CD4-positive, alpha-beta memory T cell (primary cell): Measurements from ENCODE around the gene TSEN54. TPM values are rescaled to one million over a fixed set of nuclear protein-coding genes. Genes with fewer than 3 reads are reported as not detected.

Source experiments
- CTCF ChIA-PET: fragments of 350-600 bp; sonication (Branson Sonifier 250); formaldehyde crosslinking; loops from one replicate; lab custom pipeline; 2021; ENCODE audit warnings: inconsistent platforms; ENCODE audit not compliant: partially characterized antibody; lab: Charles Lee
- POLR2A ChIA-PET: fragments of 350-600 bp; sonication (Branson Sonifier 250); formaldehyde crosslinking; loops from one replicate; lab custom pipeline; 2021; ENCODE audit not compliant: partially characterized antibody; lab: Charles Lee
- DNase-seq, 5 donors: peaks; one replicate each; pipeline versions ENCODE4 v3.0.0 to v3.0.0-alpha.2; 2020 to 2022; ENCODE audit warnings: mixed read lengths in 1 of 5
- H3K27ac ChIP-seq: one replicate; pipeline ENCODE4 v1.7.0; 2013; ENCODE audit warnings: low read depth, low read length
- H3K27me3 ChIP-seq: 2 replicates; pipeline ENCODE4 v1.7.0; 2013; ENCODE audit warnings: mild to moderate bottlenecking, low read length, moderate library complexity; ENCODE audit not compliant: insufficient read depth
- H3K36me3 ChIP-seq: 2 replicates; pipeline ENCODE4 v1.7.0; 2013; ENCODE audit warnings: mild to moderate bottlenecking, low read length, moderate library complexity; ENCODE audit not compliant: insufficient read depth
- H3K4me1 ChIP-seq: 2 replicates; pipeline ENCODE4 v1.7.0; 2013; ENCODE audit warnings: mild to moderate bottlenecking, low read length, moderate library complexity; ENCODE audit not compliant: insufficient read depth
- H3K4me3 ChIP-seq, 2 donors: one replicate each; pipeline ENCODE4 v1.7.0; 2013; ENCODE audit warnings: low read length in 2 of 2, mild to moderate bottlenecking in 1 of 2
- H3K9me3 ChIP-seq, 2 donors: one replicate each; pipeline ENCODE4 v1.7.0; 2013; ENCODE audit warnings: low read length in 2 of 2, control low read depth in 1 of 2; ENCODE audit not compliant: control insufficient read depth in 1 of 2
- H3K27ac Mint-ChIP-seq, 7 donors: one replicate each; pipeline ENCODE4 v1.8.0; 2020 to 2021; ENCODE audit warnings: mixed read lengths in 7 of 7, mild to moderate bottlenecking in 6 of 7, inconsistent platforms in 3 of 7, moderate library complexity in 3 of 7
- H3K27me3 Mint-ChIP-seq, 2 donors: one replicate each; pipeline ENCODE4 v1.8.0; 2020 to 2021; ENCODE audit warnings: mixed read lengths in 2 of 2
- H3K36me3 Mint-ChIP-seq, 2 donors: one replicate each; pipeline ENCODE4 v1.8.0; 2020 to 2021; ENCODE audit warnings: mixed read lengths in 2 of 2, inconsistent platforms in 1 of 2, mild to moderate bottlenecking in 1 of 2
- H3K4me1 Mint-ChIP-seq, 4 donors: one replicate each; pipeline ENCODE4 v1.8.0; 2020 to 2021; ENCODE audit warnings: mixed read lengths in 4 of 4, mild to moderate bottlenecking in 1 of 4
- H3K4me3 Mint-ChIP-seq, 8 donors: one replicate each; pipeline ENCODE4 v1.8.0; 2020 to 2021; ENCODE audit warnings: mixed read lengths in 8 of 8, mild to moderate bottlenecking in 7 of 8, moderate library complexity in 6 of 8, inconsistent platforms in 3 of 8
- H3K9me3 Mint-ChIP-seq, 8 donors: one replicate each; pipeline ENCODE4 v1.8.0; 2020 to 2021; ENCODE audit warnings: mixed read lengths in 8 of 8, mild to moderate bottlenecking in 5 of 8, inconsistent platforms in 3 of 8, moderate library complexity in 1 of 8
- intact Hi-C: fragments of 100-400 bp; cut with micrococcal nuclease; formaldehyde crosslinking; loops from one replicate; pipeline ENCODE4 v1.15.1; 2023
- polyA plus RNA-seq, 2 donors: library from polyadenylated mRNA; unstranded; fragments of 300-500 nt; fragmentation: Illumina TruSeq; gene quantifications; one replicate each; pipeline ENCODE4 v1.2.3, GENCODE V29; 2021
- total RNA-seq, 2 experiments: library from RNA; stranded (reverse); gene quantifications; one replicate each; pipeline ENCODE4 v1.2.3, GENCODE V29; 2021

The TSEN54 gene
- total and polyA plus RNA-seq, 4 experiments from 2014 or later: 45.7 to 110 (median 64.8) TPM

- Histone ChIP-seq H3K27me3 (no peaks in the 10 kb centered on the region), H3K4me1 (no peaks in the 10 kb centered on the region), H3K27ac (no peak overlapping the region), H3K4me3 (no peak overlapping the region), H3K9me3 (no peaks in the 10 kb centered on the region), H3K36me3 (peaks cover 15% of the 10 kb centered on the region)
- H3K27ac Mint-ChIP-seq: no peak overlapping the region
- H3K4me1 Mint-ChIP-seq: no peaks in the 10 kb centered on the region
- DNase-seq: no peak
- H3K27me3 Mint-ChIP-seq: no peaks in the 10 kb centered on the region
- H3K9me3 Mint-ChIP-seq: no peaks in the 10 kb centered on the region
- H3K36me3 Mint-ChIP-seq: peaks cover 13 to 24% of the 10 kb centered on the region in 2 donors
- no peak overlapping the region for H3K4me3 Mint-ChIP-seq
- ChIA-PET POLR2A (no interaction called here), CTCF (no interaction called here)
- intact Hi-C loops: no loop called here
Observed at GRCh38 chr17:75565066-75565465, 48.7 kb downstream of the TSEN54 start.

GRCh38 chr17:75565618-75566017, 49.3 kb downstream of the TSEN54 start:
- peaks cover 15% of the 10 kb centered on the region for H3K36me3 ChIP-seq
- intact Hi-C loops: no loop called here

GRCh38 chr17:75566416-75566815, 50.1 kb downstream of the TSEN54 start:
- peak overlapping the region in 1 of 7 donors; percentile 24 for H3K27ac Mint-ChIP-seq
- Histone ChIP-seq H3K27me3 (no peaks in the 10 kb centered on the region), H3K27ac (no peak overlapping the region), H3K4me3 (no peak overlapping the region), H3K9me3 (no peaks in the 10 kb centered on the region), H3K36me3 (peaks cover 15% of the 10 kb centered on the region), H3K4me1 (no peaks in the 10 kb centered on the region)
- H3K27me3 Mint-ChIP-seq: no peaks in the 10 kb centered on the region
- POLR2A ChIA-PET: no interaction called here
- no peaks in the 10 kb centered on the region for H3K4me1 Mint-ChIP-seq
- intact Hi-C loops: no loop called here
- no peak for DNase-seq
- CTCF ChIA-PET: no interaction called here
- H3K36me3 Mint-ChIP-seq: peaks cover 13 to 23% of the 10 kb centered on the region in 2 donors
- no peak overlapping the region for H3K4me3 Mint-ChIP-seq
- H3K9me3 Mint-ChIP-seq: no peaks in the 10 kb centered on the region

More at GRCh38 chr17:75565618-75566017, 49.3 kb downstream of the TSEN54 start:
- H3K4me1 ChIP-seq: no peaks in the 10 kb centered on the region
- no peaks in the 10 kb centered on the region for H3K27me3 ChIP-seq
- DNase-seq: no peak
- H3K4me1 Mint-ChIP-seq: no peaks in the 10 kb centered on the region
- H3K27ac Mint-ChIP-seq: peak overlapping the region in 2 of 7 donors; percentile 6 to 42
- POLR2A ChIA-PET: no interaction called here
- no peaks in the 10 kb centered on the region for H3K9me3 ChIP-seq
- H3K9me3 Mint-ChIP-seq: no peaks in the 10 kb centered on the region
- CTCF ChIA-PET: no interaction called here
- no peaks in the 10 kb centered on the region for H3K27me3 Mint-ChIP-seq
- no peak overlapping the region for H3K27ac ChIP-seq
- H3K36me3 Mint-ChIP-seq: peaks cover 13 to 24% of the 10 kb centered on the region in 2 donors
- H3K4me3 Mint-ChIP-seq: no peak overlapping the region
- no peak overlapping the region for H3K4me3 ChIP-seq

GRCh38 chr17:75566834-75567233, 50.5 kb downstream of the TSEN54 start:
- no peaks in the 10 kb centered on the region for H3K27me3 Mint-ChIP-seq
- no peak overlapping the region for H3K4me3 ChIP-seq
- H3K36me3 Mint-ChIP-seq: peaks cover 13 to 23% of the 10 kb centered on the region in 2 donors
- CTCF ChIA-PET: no interaction called here
- DNase-seq: no peak
- no peaks in the 10 kb centered on the region for H3K4me1 Mint-ChIP-seq
- no peak overlapping the region for H3K27ac Mint-ChIP-seq
- no peaks in the 10 kb centered on the region for H3K4me1 ChIP-seq
- no peaks in the 10 kb centered on the region for H3K9me3 Mint-ChIP-seq
- no peaks in the 10 kb centered on the region for H3K9me3 ChIP-seq
- POLR2A ChIA-PET: no interaction called here
- no peak overlapping the region for H3K4me3 Mint-ChIP-seq
- H3K27me3 ChIP-seq: no peaks in the 10 kb centered on the region
- H3K27ac ChIP-seq: no peak overlapping the region
- intact Hi-C loops: no loop called here
- H3K36me3 ChIP-seq: peaks cover 15% of the 10 kb centered on the region

- intact Hi-C loops: no loop called here
- CTCF ChIA-PET: no interaction called here
- no peak overlapping the region for H3K27ac ChIP-seq
- H3K27me3 ChIP-seq: no peaks in the 10 kb centered on the region
- Mint-ChIP-seq H3K4me1 (no peaks in the 10 kb centered on the region), H3K36me3 (peaks cover 13 to 17% of the 10 kb centered on the region in 2 donors), H3K27me3 (no peaks in the 10 kb centered on the region), H3K27ac (no peak overlapping the region), H3K4me3 (no peak overlapping the region), H3K9me3 (no peaks in the 10 kb centered on the region)
- no peak overlapping the region for H3K4me3 ChIP-seq
- no peak for DNase-seq
- peaks cover 8% of the 10 kb centered on the region for H3K36me3 ChIP-seq
- no peaks in the 10 kb centered on the region for H3K9me3 ChIP-seq
- no peaks in the 10 kb centered on the region for H3K4me1 ChIP-seq
- POLR2A ChIA-PET: interaction anchor here (0.8 kb wide), 1 partner anchor 13 kb away, joined by 3 read pairs; no protein-coding TSS in a partner anchor
Observed at GRCh38 chr17:75568412-75569255, 52.3 kb downstream of the TSEN54 start.

- no peaks in the 10 kb centered on the region for H3K9me3 Mint-ChIP-seq
- intact Hi-C loops: no loop called here
- Histone ChIP-seq H3K4me3 (no peak overlapping the region), H3K9me3 (no peaks in the 10 kb centered on the region), H3K27me3 (no peaks in the 10 kb centered on the region), H3K27ac (no peak overlapping the region), H3K4me1 (no peaks in the 10 kb centered on the region), H3K36me3 (no peaks in the 10 kb centered on the region)
- H3K27me3 Mint-ChIP-seq: no peaks in the 10 kb centered on the region
- H3K4me1 Mint-ChIP-seq: no peaks in the 10 kb centered on the region
- no peak for DNase-seq
- H3K36me3 Mint-ChIP-seq: peaks cover 13 to 14% of the 10 kb centered on the region in 2 donors
- POLR2A ChIA-PET: no interaction called here
- no peak overlapping the region for H3K4me3 Mint-ChIP-seq
- CTCF ChIA-PET: no interaction called here
- no peak overlapping the region for H3K27ac Mint-ChIP-seq
Observed at GRCh38 chr17:75570034-75570676, 53.8 kb downstream of the TSEN54 start.

GRCh38 chr17:75570772-75571171, 54.4 kb downstream of the TSEN54 start:
- H3K36me3 ChIP-seq: no peaks in the 10 kb centered on the region
- no peak overlapping the region for H3K4me3 ChIP-seq
- intact Hi-C loops: no loop called here
- Mint-ChIP-seq H3K9me3 (no peaks in the 10 kb centered on the region), H3K27me3 (no peaks in the 10 kb centered on the region), H3K36me3 (peaks cover 11 to 12% of the 10 kb centered on the region in 2 donors), H3K4me1 (no peaks in the 10 kb centered on the region), H3K27ac (no peak overlapping the region), H3K4me3 (no peak overlapping the region)
- ChIA-PET POLR2A (no interaction called here), CTCF (no interaction called here)
- no peaks in the 10 kb centered on the region for H3K4me1 ChIP-seq
- DNase-seq: no peak
- H3K27ac ChIP-seq: no peak overlapping the region
- H3K27me3 ChIP-seq: no peaks in the 10 kb centered on the region
- H3K9me3 ChIP-seq: no peaks in the 10 kb centered on the region
